SKM-1 treated with dmso at 0.1 percent for 144 hours (cell line): ENCODE measurements around the gene ADM2.

Experiments
- DNase-seq: peaks from one replicate; lab custom pipeline; 2025; ENCODE audit not compliant: unreplicated experiment; lab: John Stamatoyannopoulos, UW

ADM2 gene

GRCh38 chr22:50533856-50534711 is 52.7 kb downstream of the ADM2 start:
- peak; percentile 47 for DNase-seq

- DNase-seq = no peak
These were observed 53.8 kb downstream of the ADM2 start for GRCh38 chr22:50535113-50535512.
